Cardiac fibroblast (primary cell): ENCODE data around the gene KCNMA1.
A peak's percentile ranks its signal among the peaks of the same experiment; 100 is the strongest.

Source experiments
- DNase-seq, 2 donors: peaks; one replicate each; pipeline versions ENCODE4 v3.0.0 to v3.0.0-alpha.2; 2010; ENCODE audit warnings: low read depth in 2 of 2
- H3K4me3 ChIP-seq, 2 donors: replicated peaks in 1 of 2; 1 replicate in 1 of 2; 2 replicates in 1 of 2; pipeline ENCODE4 v1.5.1; 2011; ENCODE audit warnings: low read depth in 2 of 2, low read length in 2 of 2, mild to moderate bottlenecking in 2 of 2, moderate library complexity in 1 of 2
- TF ChIP-seq, protein P1 (sequence below): IDR thresholded peaks from one replicate; pipeline ENCODE4 v1.5.1; 2011; ENCODE audit warnings: low read depth, mild to moderate bottlenecking, low read length, inconsistent platforms

The KCNMA1 gene

DNA sequence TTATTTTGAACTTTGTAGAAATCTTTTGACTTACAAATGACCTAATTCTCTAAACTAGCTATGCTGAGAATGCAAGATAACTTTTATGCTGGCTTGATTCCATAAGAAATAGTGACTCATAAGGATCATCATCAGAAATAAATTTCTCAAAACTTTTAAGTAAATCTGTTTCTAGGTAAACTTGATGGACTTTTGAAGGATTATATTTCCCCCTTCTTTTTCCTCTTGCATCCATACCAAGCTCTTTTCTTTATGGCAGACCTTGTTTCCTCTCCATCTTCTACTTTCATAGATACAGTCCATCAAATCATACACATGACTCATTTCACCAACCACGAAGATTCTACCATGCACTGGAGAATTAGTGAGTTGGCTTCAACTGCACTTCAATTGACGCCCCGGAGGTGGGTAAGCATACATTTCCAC lies 336.3 kb downstream of the KCNMA1 start:
- no peak overlapping the region for H3K4me3 ChIP-seq
- TF ChIP-seq, protein P1, sequence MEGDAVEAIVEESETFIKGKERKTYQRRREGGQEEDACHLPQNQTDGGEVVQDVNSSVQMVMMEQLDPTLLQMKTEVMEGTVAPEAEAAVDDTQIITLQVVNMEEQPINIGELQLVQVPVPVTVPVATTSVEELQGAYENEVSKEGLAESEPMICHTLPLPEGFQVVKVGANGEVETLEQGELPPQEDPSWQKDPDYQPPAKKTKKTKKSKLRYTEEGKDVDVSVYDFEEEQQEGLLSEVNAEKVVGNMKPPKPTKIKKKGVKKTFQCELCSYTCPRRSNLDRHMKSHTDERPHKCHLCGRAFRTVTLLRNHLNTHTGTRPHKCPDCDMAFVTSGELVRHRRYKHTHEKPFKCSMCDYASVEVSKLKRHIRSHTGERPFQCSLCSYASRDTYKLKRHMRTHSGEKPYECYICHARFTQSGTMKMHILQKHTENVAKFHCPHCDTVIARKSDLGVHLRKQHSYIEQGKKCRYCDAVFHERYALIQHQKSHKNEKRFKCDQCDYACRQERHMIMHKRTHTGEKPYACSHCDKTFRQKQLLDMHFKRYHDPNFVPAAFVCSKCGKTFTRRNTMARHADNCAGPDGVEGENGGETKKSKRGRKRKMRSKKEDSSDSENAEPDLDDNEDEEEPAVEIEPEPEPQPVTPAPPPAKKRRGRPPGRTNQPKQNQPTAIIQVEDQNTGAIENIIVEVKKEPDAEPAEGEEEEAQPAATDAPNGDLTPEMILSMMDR = no peak
- DNase-seq = peak; percentile 55 to 73

DNA sequence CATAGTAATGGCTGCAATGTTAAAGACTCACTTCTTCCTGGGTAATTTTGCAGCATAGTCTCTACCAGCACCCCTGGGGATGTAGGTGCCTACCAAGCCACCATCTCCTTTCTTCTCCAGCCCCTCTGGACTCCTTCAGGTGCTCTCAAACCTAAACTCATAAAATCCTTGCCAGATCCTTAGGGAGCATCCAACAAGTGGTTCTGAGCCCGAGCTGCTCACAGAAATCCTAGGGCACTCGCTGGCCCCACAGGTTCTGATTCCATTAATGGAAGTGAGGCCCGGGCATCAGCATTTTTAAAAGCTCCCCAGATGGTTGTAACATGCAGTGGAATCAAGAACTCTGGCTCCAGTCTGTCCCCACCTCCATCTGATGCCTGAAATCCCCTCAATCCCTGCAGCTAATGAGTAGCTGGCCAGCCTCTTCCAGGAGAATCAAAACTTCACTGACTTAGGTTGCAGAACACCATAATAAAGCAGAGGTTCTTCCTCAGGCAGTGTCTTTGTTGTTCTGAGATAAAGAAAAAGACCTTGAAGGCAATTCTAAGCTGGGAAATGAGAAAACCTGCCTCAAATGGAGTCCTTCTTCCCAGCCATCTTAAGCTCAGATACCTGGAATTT lies 336.8 kb downstream of the KCNMA1 start:
- TF ChIP-seq, protein P1 = no peak
- no peak overlapping the region for H3K4me3 ChIP-seq
- no peak for DNase-seq

DNA sequence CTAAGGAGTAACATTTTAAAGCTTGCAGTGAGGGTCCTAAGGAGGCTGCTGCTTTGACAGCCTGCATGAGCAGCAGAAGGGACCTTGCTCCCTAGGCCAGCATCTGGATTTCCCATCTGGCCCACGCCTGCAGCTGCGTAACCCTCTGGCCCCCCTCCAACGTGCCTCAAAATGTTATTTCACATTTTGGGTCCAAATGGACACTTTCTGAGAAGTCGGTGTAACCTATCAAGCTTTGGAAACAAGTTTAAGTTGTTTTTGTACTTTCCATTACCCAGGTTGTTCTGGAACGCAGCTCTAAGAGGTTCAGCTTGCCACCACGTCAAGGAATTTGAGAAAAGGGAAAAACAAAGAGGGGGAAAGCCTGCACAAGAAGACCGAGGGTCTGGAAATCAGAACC lies 338.3 kb downstream of the KCNMA1 start:
- DNase-seq = no peak
- TF ChIP-seq, protein P1 = no peak
- H3K4me3 ChIP-seq = no peak overlapping the region

DNA sequence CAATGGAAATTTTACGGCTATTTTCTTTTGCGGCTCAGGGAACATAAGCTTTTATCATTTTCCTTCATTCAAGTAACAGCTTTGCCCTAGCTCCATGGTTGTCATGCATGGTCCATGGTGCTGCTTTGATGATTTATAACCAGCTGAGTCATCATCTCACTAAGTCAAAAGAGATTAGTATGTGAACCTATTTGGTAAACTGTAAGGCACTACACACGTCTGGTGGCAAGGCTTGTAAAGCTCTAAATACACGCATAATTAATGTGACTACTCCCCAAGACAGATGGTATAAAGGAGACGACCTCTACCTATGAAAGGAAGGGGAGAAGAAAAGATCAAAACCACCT lies 340.2 kb downstream of the KCNMA1 start:
- TF ChIP-seq, protein P1 = no peak
- DNase-seq = peak; percentile 20 to 59
- H3K4me3 ChIP-seq = no peak overlapping the region

DNA sequence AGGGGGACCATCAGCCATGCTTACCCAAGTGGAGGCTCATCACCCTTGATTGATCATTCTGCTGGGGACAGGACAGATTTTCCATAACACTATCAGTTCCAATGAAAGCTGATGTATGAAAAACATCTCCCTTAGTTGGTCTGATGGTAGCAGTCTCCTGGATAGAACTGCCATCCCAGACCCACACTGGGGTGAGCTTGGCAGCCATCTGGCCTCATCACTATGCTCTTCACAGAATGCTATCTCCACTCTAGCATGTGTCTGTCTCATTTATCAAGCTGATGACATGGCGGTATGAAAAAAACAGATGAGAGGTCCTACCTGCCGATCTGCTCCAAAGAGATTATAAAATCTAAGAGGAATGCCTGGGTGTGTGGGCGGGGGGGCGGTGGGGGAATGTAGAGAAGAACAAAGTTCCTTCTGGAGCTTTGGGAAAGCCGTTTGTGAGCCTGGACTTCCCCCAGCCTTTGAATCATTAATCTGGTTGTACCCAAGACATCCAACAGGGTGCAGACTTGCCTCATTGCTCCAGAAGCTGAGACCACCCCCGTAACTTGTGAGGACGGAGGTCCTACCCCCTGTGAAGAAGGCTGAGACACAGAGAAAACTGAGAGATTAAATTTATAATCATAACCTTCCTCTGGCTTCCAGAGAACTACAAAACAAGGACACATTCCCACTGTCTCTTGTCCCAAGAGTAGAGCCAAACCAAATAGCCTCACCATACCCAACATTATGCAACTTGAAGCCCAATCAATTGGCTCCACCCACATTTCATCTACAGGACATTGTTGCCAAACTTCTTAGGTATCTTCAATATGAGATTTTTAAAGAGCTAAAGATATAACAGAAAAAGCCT lies 340.8 kb downstream of the KCNMA1 start:
- TF ChIP-seq, protein P1 = no peak
- no peak overlapping the region for H3K4me3 ChIP-seq
- DNase-seq = no peak

DNA sequence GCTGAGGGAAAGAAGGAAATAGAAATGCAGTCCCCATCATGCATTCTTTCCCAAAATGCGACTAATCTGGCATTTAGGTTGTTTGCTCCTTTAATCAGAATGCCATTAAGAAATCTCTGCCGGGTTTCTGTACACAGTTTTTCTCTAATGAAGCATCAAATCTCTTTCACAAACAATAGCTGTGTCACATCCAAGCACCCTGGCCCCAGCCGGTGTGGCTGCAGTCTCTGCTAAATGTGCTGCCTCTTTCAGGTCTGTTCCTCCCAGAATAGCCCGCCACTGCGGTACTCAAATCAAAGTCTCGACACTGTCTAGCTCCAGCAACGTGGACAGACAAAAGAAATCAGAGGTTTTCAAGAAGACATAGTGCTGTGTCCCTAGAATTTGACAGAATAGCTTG lies 343.8 kb downstream of the KCNMA1 start:
- TF ChIP-seq, protein P1 = no peak
- H3K4me3 ChIP-seq = no peak overlapping the region
- DNase-seq = no peak
